Mesangial cell (primary cell): ENCODE measurements around the gene PCGF5. TPM values are rescaled to one million over a fixed set of nuclear protein-coding genes. Genes with fewer than 3 reads are reported as not detected.

Experiments used
- total RNA-seq: library from RNA; depleted of rRNA; stranded (reverse); fragments of >200 nt; gene quantifications from 2 replicates; pipeline ENCODE4 v1.2.3, GENCODE V29; 2015

The PCGF5 gene
- 21.6 and 22.7 TPM in 2 replicates for total RNA-seq

GRCh38 chr10:91220194-91220953 is at the start of gene PCGF5:
Gene PCGF5 (plus strand): TSS chr10:91220663. CDS start chr10:91222872, 2,209 bp downstream.

Other genes with a start within 250 kb of the PCGF5 start
- gene HECTD2, start 189.7 kb downstream of the PCGF5 start, total RNA-seq, result 4.2 and 6.8 TPM in 2 replicates